ENCODE results near the gene SLC37A3.
"Not testable (repeated sequence)": the region's sequence is repeated elsewhere in the genome, so short reads cannot be mapped to it uniquely, and the experiment has no call there.

SLC37A3 gene

DNA sequence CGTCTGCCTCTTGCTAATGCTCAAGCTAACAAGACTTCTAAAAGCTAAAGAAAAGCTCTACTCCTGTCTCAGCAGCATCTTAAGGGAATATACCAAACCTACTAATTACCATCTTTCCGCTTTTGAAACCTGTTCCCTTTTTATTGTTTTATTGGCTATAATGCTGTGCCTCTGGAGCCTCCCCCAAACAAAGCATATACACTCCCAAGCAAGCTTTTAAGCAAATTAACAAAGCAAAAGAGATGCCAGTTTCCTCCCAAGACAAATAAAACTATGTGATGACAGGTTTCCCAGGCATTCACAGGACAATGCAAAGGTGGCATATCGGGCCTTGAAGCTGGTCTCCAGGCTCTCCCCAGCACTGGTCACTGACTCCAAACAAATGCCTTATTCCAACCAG lies 52.9 kb downstream of the SLC37A3 start:
- no peak for DNase-seq

DNA sequence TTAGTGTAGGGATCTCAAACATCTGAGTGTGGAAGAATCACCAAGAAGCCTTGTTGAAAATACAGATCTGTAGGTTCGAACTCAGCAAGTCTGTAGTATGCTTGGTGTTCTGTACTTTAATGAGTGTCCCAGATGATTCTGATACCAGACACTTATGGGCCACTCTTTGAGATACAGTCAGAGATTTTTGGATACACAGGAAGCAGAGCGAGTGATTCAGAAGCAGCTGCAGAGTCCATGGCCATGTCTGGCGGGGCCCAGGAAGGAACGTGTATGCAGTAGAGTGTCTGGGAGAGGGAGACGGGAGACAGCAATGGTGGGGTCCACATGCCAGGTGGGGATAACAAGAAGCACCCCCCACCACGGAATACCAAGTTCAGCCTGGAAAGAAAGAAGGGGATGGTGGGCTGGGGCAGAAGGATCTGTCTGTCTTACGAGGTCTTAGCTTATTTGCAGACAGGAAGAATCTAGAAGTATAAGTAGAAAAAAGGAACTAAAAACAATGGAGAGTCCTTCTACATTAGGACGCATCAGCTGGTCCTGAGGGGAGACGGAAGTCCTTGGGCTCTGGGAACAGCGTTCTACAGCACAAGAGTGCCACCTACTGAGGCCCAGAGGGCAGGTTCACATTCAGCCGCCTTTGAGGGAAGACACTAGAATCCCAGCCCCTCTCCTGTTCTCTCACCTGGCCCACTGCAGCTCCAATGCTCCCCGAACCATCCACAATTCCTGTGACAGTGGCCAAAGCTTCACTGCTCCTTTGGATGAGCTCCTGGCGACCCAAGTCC lies 55.4 kb downstream of the SLC37A3 start:
- no peak for DNase-seq

DNA sequence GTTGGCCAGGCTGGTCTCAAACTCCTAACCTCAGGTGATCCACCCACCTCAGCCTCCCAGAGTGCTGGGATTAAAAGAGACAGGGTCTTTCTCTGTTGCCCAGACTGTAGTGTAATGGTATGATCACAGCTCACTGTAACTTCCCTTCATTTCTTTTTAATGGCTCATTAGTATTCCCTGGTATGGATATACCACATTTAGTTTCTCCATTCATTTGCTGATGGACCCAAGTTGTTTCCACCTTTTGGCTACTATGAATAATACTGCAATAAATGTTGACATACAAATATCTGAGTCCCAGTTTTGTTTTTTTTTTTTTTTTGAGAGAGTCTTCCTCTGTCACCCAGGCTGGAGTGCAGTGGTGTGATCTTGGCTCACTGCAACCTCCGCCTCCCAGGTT lies 59.4 kb downstream of the SLC37A3 start:
- not testable (repeated sequence) for DNase-seq

DNA sequence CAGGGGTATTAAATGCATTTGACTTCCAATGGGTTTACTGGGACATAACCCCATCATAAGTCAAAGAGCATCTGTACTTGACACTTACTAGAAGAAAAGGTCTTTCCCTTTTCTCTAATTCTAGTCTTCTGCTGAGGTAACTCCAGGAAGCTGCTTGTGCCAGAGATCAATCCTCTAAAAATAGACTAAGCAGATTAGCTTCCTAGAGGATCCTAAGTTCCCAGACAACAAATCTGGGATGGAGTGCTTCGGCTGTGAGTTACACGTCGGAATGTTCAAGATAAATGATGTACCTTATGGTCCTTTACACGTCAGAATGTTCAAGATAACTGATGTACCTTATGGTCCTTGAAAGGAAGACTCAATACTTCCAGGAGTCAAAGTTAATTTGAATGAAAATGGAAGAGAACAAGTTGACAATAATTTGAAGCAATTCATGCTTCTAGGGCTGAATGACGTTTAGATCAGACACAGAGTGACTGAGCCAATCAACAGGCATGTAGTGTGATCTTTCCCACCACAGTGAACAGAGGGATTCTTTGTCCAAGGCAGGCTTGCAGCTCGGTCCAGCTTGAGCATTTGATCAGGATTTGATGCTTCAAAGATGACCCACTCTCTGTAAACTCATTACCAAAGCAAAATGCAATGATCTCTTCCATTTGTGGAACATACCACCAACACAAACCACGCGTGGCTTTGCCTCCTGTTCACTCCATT lies 63.8 kb downstream of the SLC37A3 start:
- no peak for DNase-seq

DNA sequence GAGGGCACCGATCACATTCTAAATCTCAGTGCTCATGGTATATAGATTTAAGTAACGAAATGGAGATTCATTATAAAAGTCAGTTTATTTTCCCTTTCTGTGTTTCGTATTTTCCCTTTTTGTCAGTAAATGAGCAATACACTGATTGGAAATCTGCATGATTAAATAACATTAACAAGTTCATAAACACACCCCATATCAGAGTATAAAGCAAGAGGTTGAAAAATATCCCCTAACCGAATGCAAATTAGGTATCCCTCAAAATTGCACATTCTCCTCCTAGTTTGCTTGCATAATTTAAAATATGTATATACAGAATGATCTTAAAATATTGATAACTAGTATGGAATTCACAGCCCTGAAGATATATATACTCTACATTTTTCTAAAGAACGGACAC lies 64.6 kb downstream of the SLC37A3 start:
- no peak for DNase-seq

DNA sequence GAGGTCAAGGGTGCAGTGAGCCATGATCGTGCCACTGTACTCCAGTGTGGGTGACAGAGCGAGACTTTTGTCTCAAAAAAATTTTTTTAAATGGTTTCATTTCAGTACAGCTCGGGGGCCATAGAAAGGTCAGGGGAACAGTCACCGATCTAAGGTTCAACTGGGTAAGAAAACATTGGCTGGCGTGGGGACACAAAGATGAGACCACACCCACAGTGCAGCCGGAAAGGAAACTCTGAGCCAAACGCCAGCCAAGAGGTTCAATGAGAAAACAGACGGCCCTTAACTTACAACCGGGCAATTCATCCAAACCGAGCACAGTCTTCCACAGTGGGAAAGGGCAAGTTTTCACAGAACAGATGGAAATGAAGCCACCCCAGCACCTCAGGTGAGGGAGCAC lies 65.1 kb downstream of the SLC37A3 start:
- no peak for DNase-seq

DNA sequence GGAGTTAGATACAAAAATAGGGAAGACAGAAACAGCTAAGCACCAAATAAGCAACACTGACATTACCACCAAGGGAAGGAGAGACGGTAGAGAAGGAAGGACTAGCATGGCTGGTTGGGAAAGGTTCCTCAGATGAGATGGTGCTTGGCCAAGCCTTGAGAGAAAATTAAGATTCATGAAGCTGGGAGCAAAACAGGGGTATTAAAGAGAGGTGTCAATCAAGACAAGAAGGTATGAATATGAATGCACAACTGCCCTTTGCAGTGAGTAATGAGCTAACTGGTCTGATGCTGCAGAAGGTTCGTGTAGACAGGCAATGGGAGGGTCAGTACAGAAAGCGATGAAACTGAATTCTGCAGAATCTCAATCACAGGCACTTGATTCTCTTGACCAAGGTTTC lies 67.7 kb downstream of the SLC37A3 start:
- no peak for DNase-seq

DNA sequence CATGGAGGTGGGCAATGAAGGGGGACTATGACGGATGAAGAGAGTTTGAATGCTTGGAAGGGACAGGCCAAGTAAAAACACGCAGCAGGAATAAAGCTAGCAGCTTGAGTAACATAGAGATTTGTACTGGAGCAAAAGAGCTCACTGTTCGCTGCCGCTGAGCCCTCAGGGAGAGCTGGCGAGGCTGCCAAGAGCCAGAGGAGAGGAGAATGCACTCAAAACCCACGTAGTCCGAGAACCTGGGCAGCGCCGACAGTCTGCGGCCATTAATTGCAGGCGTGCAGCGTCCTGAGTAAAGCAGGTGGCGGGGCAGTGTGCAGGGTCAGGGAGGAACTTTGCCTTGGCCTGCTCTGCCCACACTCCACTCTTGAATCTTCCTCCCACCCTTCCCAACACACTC lies 68.2 kb downstream of the SLC37A3 start:
- no peak for DNase-seq

DNA sequence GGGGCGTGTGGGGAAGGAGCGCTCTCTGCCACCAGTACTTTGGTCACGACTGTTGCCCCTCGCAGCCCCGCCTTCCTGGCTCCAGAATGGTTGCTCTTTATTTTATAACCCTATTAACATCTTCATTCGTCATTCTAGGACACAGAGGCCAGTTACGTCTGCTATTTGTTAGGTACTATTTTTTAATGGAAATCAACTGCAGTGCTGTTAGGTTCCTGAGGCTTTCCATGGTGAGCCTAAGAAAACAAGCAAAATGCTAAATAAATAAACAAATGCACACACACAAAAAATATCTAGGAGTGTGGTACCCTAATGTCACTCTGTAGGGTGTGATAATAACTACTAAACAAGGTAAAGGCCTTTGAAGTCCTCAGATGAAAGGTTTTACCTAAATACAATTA lies 71.1 kb downstream of the SLC37A3 start:
- DNase-seq: no peak

DNA sequence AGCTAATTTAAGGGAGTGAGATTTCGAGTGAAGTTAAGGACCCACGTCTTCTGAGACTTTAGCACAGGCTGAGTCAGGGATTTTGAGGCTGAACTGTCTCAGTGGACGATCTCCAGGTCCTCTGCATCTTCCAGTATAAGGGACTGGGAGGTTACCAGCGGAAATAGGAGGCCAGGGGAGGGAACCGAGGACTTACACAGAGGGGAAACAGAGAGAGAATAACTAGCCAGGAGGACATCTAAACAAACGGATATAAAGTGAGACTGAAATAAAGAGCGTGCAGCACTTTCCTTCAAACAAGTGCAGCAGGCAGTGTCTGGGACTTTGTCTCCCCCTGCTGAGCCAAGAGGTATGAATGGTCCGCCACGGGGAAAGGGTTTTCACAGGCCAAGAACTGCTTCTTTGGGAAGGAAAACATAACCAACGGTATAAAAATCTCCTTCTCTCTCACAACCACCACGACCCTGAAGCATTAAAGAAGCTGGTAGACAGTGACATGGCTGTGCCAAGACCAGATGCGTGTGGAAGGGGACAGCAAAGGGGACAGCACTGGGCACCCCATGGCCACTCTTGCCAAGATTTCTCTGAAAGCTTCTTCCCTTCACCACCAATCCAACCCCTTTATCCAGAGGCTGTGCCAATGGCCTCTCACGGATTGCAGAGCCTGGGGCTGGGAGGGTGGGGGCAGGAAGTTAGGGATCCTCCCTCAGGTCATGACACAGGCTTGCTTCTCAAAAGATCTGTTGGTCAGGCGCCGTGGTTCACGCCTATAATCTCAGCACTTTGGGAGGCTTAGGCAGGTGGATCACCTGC lies 72.0 kb downstream of the SLC37A3 start:
- DNase-seq: peak; percentile 13

DNA sequence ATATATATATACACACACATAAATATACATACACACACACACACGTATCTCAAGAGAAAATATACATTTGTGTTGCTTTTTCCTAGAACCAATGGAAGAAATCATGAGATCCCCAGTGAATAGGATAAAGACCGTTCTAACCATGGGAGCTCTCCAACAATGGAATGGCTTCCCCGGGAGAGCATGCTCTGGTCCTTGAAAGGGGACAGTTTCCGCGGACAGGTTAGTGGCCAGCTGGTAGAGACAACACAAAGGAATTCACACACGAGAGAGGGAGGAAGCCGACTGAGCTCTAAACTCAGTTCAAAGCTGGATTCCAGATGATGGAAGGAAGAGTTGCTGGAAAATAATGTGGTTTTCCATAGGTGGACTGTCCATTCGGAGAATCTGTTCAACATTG lies 72.7 kb downstream of the SLC37A3 start:
- DNase-seq: no peak

DNA sequence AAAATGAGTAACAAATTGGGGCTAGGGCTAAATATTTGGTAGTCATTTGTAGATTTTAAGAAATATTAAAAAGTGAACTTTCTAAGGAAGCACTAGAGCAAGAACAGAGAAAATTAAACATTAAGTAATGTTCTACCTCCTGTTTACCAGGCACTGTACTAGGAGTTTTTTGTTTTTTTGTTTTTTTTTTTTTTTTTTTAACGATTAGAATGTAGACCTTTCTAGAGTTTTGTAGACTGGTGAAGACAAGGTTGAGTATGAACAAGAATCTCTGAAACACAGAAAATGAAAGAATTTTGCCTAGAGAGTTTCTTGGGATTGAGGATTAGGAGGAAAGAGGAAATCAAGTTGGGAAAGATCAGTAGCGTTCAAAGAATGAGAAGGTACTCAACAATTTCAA lies 73.6 kb downstream of the SLC37A3 start:
- DNase-seq: no peak

DNA sequence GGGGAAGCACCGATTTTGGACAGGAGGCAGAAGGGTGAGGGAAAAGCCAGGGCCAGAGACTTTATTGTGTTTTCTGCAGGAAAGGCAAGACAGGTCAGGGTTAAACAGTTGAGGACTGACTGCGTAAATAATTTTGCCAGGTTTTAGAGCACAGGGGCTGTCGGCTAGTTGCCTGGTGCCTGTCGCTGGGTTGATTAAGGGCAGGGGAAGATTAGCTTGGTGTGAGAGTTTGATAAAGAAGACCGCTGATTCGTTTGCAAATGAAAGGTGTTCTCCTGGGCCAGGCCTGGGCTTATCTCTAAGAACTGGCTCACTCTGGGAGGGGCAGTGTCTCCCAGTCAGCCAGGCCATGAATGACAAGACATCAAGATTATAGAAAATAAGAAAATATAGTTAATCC lies 75.6 kb downstream of the SLC37A3 start:
- DNase-seq: no peak

DNA sequence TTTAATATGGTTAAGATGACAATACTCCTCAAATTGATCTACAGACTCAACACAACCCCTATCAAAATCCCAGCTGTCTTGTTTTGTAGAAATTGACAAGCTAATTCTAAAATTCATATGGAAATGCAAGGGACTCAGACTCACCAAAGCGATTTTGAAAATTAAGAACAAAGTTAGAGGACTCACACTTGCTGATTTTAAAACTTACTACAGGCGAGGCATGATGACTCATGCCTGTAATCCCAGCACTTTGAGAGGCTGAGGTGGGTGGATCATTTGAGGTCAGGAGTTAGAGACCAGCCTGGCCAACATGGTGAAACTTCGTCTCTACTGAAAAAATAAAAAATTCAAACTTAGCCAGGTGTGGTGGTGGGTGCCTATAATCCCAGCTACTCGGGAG lies 78.3 kb downstream of the SLC37A3 start:
- not testable (repeated sequence) for DNase-seq

DNA sequence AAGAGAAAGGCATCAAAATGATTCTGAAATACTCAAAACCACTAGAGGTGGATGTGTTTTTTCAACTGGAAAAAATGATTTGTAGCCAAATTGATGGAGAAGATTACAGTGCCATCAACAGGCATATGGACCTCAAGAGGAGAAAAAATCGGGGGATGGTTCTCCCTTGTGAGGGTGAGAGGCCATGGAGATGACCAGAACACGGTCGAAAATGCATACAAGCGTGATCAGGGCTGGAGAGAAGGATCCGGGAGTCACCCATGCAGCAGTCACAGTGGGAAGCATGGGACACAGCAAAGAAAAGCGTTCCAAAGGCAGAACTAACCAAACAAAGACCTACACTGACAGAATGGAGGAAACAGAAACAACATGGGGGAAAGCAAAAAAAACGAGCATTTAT lies 80.3 kb downstream of the SLC37A3 start:
- DNase-seq: no peak

DNA sequence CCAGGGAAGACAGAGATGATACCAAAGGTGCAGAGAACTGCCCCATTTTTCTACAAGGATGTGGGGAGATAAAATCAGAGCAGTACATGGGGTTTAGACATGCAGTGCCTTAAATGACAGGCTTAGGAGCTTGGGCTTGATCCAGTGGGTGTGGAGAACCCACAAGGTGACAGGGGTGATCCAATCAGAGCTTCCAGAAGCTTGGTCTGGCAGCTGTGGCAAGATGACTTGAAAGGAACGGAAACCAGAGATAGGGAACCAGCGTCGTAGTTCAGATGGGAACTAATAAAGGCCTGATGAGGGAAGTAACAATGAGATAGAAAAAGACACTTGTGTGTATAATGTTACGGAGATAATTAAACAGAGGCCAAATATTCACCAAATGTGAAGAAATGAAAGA lies 80.7 kb downstream of the SLC37A3 start:
- no peak for DNase-seq

DNA sequence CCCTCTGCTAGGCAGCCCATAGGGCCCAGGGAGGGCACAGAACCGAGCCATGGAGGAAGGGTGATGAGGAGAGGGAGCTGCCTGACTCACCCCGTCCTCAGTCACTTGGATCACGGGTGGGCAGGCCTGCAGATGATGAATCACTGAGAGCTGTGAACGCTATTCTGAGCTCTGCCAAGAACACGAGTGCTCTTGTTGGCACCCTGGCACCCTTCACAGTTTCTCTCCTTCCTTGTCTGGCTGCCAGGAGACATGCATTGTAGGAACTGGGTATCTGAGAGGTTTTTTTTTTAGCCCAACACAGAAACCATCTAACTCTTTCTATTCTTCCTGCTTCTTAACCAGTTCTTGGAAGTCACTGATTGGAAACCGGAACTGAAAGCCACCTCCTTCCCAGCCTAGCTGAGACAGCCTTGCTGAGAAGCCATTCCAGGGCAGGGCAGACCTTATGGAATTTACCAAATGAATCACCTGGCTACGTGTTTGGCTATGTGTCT lies 82.1 kb downstream of the SLC37A3 start:
- no peak for DNase-seq

DNA sequence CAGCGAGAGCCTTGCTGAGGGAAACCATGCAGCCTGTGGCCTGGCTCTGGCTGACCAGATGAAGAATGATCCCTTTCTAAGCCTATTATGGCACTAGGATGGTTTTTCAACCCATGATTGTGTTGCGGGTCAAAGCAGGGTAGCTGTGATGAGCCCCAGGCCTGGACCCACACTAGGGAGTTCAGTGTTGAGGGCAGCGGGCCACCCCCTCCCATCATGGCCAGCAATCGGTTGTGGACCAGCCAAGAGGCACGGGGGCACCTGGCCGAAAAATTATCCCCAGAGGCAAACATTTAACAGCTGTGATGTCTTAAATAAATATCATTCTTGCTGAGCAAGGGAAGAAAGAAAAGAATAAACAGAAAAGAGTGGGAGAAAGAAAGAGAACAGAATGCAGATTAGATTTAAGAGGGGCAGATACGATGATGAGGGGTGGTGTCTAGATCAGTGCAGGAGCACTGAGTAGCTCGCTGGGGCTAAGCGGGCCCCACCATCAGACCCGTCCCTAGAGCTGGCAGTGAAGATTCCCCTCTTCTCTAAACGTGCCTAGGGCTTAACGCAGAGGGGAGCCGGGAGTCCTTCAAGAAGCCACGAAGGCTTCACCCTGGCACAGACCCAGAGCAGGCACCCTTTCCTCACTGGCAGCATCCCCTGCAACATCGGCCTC lies 82.7 kb downstream of the SLC37A3 start:
- DNase-seq: no peak

DNA sequence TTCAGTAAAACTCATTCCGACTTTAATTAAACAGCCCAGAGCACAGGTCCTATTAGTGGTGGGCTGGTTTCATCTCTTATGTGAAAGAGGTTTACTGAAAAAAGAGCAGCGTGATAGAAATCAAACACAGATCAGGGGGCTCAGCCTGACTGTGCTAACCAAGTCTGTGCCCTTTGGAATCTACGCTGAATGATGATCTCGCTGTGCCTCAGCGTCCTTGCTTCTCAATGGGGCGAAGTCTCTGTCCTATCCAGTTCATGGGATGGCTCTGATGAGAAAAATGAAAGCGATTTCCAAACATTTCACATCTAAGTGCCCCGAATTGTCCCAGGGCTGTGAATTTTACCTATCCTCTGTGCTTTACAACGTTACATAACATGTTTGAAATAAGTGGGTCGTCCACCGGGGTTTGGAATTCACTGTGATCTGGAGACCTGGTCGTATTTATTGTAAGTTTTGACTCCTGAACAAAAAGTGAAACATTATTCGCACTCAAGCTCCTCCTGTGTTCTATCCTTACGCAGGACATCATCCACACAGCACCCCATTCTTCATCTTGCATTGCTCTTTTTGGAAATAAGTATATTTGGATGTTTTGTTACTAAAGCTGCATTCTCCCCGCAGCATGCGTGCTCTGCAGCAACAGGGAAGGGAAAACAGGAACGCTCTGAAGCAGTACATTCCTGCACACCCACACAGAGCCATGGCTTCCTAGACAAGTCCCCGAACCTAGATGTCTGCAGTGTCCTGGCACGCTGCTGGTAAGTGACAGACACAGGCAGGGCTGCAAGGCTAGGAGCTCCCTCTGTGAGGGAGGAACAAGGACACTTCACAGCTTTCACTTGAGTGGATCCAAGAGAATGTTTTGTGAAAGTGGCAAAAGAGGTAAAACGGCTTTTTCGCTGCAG lies 83.5 kb downstream of the SLC37A3 start:
- DNase-seq: no peak

DNA sequence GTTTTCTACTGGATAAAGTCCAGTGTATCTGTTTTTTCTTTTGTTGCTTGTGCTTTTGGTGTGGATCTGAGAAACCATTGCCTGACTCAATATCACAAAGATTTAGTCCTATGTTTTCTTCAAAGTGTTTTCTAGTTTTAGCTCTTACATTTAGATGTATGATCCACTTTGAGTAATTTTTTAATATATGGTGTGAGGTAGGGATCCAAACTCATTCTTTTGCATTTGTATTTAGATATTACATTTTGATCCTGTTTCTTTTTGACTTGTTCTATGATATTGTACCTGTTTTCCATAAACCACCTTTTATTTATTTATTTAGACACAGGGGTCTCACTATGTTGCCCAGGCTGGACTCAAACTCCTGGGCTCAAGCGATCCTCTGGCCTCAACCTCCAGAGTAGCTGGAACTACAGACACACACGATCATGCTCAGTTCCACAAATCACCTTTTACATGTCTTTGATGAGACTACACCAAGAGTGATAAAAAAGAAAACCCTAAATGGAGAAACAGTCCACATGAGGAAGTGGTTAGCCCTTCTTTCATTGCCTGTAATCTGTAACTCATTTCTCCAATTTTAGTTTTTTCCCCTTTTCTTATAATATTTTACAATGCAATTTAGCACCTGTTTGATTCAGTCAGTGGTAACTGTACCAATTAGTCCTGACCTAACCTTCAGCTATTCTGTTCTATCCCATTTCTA lies 86.0 kb downstream of the SLC37A3 start:
- DNase-seq: no peak

DNA sequence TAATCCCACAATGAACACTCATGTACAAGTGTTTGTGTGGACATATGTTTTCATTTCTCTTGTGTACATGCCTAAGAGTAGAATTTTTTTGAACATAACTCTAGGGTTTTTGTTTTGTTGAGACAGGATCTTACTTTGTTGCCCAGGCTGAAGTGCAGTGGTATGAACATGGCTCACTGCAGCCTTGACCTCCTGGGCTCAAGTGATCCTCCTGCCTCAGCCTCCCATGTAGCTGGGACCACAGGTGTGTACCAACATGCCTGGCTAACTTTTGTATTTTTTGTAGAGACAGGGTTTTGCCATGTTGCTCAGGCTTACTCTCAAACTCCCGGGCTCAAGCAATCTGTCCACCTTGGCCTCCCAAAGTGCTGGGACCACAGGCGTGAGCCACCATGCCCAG lies 87.2 kb downstream of the SLC37A3 start:
- DNase-seq: not testable (repeated sequence)

Measured in T-helper 9 cell (primary cell).